HepG2 (cell line): ENCODE data around the gene KCNT2. TPM values are rescaled to one million over a fixed set of nuclear protein-coding genes. Genes with fewer than 3 reads are reported as not detected.

ENCODE experiments used
- ASH2L ChIP-seq: fragments of 300-600, 200-600 bp; sonication (generic); IDR thresholded peaks from 2 replicates; pipeline ENCODE4 v1.7.0; 2017; ENCODE audit warnings: low read depth, mild to moderate bottlenecking, moderate library complexity, mixed read lengths, low read length; ENCODE audit not compliant: insufficient read length
- HOXD1 ChIP-seq: sonication (generic); formaldehyde crosslinking; IDR thresholded peaks from 2 replicates; pipeline ENCODE4 v1.5.0; 2020; ENCODE audit warnings: missing genetic modification reagents
- KDM3A ChIP-seq: IDR thresholded peaks from 2 replicates; pipeline ENCODE4 v1.6.1; 2018; ENCODE audit warnings: low read depth, missing compliant biosample characterization
- KDM5A ChIP-seq: fragments of 200-600 bp; sonication (generic); IDR thresholded peaks from 2 replicates; pipeline ENCODE4 v1.7.0; 2018; ENCODE audit warnings: antibody characterized with exemption, mild to moderate bottlenecking, low read length, borderline replicate concordance
- MIXL1 ChIP-seq: IDR thresholded peaks from 2 replicates; pipeline ENCODE4 v1.6.1; 2016
- ZBTB21 ChIP-seq: sonication (generic); formaldehyde crosslinking; IDR thresholded peaks from 2 replicates; pipeline ENCODE4 v1.4.0; 2020; ENCODE audit warnings: missing genetic modification reagents
- ZNF101 ChIP-seq: sonication (generic); formaldehyde crosslinking; IDR thresholded peaks from 2 replicates; pipeline ENCODE4 v1.4.0; 2020; ENCODE audit warnings: mild to moderate bottlenecking, low read depth, missing genetic modification reagents, borderline replicate concordance
- ZNF652 ChIP-seq: IDR thresholded peaks from 2 replicates; pipeline ENCODE4 v1.6.1; 2016; ENCODE audit warnings: low read depth, borderline replicate concordance
- ZNF724P ChIP-seq: sonication (generic); formaldehyde crosslinking; IDR thresholded peaks from 2 replicates; pipeline ENCODE4 v1.8.0; 2022; ENCODE audit warnings: missing genetic modification reagents, borderline replicate concordance
- ZNF781 ChIP-seq: sonication (generic); formaldehyde crosslinking; IDR thresholded peaks from 2 replicates; pipeline ENCODE4 v1.5.1; 2020; ENCODE audit warnings: borderline replicate concordance, mild to moderate bottlenecking, missing genetic modification reagents; ENCODE audit errors: not compliant biosample characterization
- ZNF816 ChIP-seq: sonication (generic); formaldehyde crosslinking; IDR thresholded peaks from 2 replicates; pipeline ENCODE4 v1.8.0; 2022; ENCODE audit warnings: missing genetic modification reagents, mild to moderate bottlenecking, borderline replicate concordance
- polyA plus RNA-seq, 8 experiments: library from polyadenylated mRNA; depleted of rRNA in 3 of 8; stranded (reverse) in 7 of 8; unstranded in 1 of 8; fragments of >200 nt; fragmentation: Illumina TruSeq in 4 of 8; extraction: Trizol in 4 of 8; gene quantifications; 2 replicates each; pipeline versions ENCODE4 v1.2.1 to v1.2.3, GENCODE V29; 2011 to 2016; ENCODE audit warnings: low read depth in 4 of 8, missing spikeins in 1 of 8, mixed read lengths in 1 of 8; ENCODE audit not compliant: insufficient read depth in 1 of 8
- total RNA-seq, 5 experiments: library from RNA; depleted of rRNA; stranded (reverse); fragments of >200 nt; fragmentation: Illumina TruSeq; extraction: Trizol; gene quantifications; 2 replicates each; pipeline ENCODE4 v1.2.3, GENCODE V29; 2016; ENCODE audit warnings: low read depth in 1 of 5
- TF ChIP-seq, protein P1 (sequence below): sonication (generic); formaldehyde crosslinking; IDR thresholded peaks from 2 replicates; pipeline ENCODE4 v1.5.1; 2020; ENCODE audit warnings: mild to moderate bottlenecking, moderate library complexity, missing genetic modification reagents
- TF ChIP-seq, protein P2 (sequence below): sonication (generic); formaldehyde crosslinking; IDR thresholded peaks from 2 replicates; pipeline ENCODE4 v1.4.0; 2020; ENCODE audit warnings: missing genetic modification reagents
- TF ChIP-seq, protein P3 (sequence below): sonication (generic); formaldehyde crosslinking; IDR thresholded peaks from 2 replicates; pipeline ENCODE4 v1.8.0; 2022; ENCODE audit warnings: missing genetic modification reagents, low read depth, mild to moderate bottlenecking, borderline replicate concordance
- TF ChIP-seq, protein P4 (sequence below): sonication (generic); formaldehyde crosslinking; IDR thresholded peaks from 2 replicates; pipeline ENCODE4 v1.9.0; 2021; ENCODE audit warnings: mild to moderate bottlenecking, missing genetic modification reagents

The KCNT2 gene
- total and polyA plus RNA-seq, 2 of the 13 experiments (the other 11 are each of a cell fraction or from before 2014, with no cell fraction given), result not detected

DNA sequence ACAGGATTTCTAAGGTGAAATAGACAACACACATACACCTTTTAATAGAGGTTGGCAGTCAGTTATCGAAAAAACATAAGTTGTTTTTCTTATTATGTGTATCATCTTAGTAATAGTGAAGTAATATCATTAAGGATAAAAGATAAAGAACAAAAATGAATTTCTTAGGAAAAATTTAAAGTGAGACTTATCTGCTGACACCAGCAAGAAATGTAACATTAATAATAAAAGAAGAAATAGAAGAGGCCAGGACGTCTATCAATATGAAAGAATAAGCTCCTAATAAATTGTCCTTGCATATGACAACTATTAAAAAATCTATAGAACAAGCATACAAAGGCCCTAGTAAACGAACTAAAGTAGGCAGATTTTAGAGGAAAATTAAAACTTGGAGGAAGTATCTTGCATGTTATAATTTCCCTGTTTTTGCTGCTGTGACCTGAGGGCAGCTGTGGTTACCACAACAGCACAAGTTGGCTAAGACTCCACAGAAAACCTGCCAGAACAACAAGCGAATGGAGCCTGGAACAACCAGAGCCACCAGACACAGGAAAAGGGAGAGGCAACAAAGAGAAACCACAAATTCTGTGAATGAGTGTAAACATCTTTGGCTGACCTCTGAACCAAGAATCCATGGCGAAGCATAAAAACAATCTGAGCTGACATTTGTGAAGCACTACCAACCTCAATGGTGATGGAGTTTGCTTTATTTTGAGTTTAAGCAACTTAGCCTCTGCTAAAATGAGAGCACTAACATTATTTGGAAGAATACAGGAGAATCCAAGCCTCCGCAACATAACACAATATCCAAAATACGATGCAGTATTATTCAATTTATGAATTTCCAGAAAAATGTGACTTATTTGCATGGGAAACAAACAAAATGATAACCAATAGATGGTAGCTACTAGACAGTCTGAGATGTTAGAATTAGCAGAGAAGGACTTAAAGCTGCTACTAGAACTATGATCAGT is 207.5 kb downstream of the KCNT2 start (continued):
- TF ChIP-seq, protein P1, sequence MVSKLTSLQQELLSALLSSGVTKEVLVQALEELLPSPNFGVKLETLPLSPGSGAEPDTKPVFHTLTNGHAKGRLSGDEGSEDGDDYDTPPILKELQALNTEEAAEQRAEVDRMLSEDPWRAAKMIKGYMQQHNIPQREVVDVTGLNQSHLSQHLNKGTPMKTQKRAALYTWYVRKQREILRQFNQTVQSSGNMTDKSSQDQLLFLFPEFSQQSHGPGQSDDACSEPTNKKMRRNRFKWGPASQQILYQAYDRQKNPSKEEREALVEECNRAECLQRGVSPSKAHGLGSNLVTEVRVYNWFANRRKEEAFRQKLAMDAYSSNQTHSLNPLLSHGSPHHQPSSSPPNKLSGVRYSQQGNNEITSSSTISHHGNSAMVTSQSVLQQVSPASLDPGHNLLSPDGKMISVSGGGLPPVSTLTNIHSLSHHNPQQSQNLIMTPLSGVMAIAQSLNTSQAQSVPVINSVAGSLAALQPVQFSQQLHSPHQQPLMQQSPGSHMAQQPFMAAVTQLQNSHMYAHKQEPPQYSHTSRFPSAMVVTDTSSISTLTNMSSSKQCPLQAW (CRISPR knock-in tag), result peak; percentile 61; the same call in 1 of the 2 replicates
- TF ChIP-seq HOXD1 (CRISPR knock-in tag) (no peak; the same call in 1 of the 2 replicates), KDM3A (CRISPR knock-in tag) (no peak), ZNF781 (CRISPR knock-in tag) (no peak), ZBTB21 (CRISPR knock-in tag) (no peak), ZNF652 (CRISPR knock-in tag) (no peak), ZNF724P (CRISPR knock-in tag) (no peak), ZNF816 (CRISPR knock-in tag) (no peak), MIXL1 (CRISPR knock-in tag) (0 out of 2 replicates have a peak, but pooled peaks have one; percentile 52), ZNF101 (0 out of 2 replicates have a peak, but pooled peaks have one; percentile 29), KDM5A (no peak), ASH2L (peak; percentile 83)
- TF ChIP-seq, protein P2, sequence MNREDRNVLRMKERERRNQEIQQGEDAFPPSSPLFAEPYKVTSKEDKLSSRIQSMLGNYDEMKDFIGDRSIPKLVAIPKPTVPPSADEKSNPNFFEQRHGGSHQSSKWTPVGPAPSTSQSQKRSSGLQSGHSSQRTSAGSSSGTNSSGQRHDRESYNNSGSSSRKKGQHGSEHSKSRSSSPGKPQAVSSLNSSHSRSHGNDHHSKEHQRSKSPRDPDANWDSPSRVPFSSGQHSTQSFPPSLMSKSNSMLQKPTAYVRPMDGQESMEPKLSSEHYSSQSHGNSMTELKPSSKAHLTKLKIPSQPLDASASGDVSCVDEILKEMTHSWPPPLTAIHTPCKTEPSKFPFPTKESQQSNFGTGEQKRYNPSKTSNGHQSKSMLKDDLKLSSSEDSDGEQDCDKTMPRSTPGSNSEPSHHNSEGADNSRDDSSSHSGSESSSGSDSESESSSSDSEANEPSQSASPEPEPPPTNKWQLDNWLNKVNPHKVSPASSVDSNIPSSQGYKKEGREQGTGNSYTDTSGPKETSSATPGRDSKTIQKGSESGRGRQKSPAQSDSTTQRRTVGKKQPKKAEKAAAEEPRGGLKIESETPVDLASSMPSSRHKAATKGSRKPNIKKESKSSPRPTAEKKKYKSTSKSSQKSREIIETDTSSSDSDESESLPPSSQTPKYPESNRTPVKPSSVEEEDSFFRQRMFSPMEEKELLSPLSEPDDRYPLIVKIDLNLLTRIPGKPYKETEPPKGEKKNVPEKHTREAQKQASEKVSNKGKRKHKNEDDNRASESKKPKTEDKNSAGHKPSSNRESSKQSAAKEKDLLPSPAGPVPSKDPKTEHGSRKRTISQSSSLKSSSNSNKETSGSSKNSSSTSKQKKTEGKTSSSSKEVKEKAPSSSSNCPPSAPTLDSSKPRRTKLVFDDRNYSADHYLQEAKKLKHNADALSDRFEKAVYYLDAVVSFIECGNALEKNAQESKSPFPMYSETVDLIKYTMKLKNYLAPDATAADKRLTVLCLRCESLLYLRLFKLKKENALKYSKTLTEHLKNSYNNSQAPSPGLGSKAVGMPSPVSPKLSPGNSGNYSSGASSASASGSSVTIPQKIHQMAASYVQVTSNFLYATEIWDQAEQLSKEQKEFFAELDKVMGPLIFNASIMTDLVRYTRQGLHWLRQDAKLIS (CRISPR knock-in tag), result no peak
- TF ChIP-seq, protein P3, sequence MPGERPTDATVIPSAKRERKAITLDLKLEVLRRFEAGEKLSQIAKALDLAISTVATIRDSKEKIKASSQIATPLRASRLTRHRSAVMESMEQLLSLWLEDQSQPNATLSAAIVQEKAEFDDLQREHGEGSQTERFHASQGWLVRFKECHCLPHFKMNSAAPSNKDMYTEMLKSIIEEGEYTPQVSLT (CRISPR knock-in tag), result no peak
- TF ChIP-seq, protein P4, sequence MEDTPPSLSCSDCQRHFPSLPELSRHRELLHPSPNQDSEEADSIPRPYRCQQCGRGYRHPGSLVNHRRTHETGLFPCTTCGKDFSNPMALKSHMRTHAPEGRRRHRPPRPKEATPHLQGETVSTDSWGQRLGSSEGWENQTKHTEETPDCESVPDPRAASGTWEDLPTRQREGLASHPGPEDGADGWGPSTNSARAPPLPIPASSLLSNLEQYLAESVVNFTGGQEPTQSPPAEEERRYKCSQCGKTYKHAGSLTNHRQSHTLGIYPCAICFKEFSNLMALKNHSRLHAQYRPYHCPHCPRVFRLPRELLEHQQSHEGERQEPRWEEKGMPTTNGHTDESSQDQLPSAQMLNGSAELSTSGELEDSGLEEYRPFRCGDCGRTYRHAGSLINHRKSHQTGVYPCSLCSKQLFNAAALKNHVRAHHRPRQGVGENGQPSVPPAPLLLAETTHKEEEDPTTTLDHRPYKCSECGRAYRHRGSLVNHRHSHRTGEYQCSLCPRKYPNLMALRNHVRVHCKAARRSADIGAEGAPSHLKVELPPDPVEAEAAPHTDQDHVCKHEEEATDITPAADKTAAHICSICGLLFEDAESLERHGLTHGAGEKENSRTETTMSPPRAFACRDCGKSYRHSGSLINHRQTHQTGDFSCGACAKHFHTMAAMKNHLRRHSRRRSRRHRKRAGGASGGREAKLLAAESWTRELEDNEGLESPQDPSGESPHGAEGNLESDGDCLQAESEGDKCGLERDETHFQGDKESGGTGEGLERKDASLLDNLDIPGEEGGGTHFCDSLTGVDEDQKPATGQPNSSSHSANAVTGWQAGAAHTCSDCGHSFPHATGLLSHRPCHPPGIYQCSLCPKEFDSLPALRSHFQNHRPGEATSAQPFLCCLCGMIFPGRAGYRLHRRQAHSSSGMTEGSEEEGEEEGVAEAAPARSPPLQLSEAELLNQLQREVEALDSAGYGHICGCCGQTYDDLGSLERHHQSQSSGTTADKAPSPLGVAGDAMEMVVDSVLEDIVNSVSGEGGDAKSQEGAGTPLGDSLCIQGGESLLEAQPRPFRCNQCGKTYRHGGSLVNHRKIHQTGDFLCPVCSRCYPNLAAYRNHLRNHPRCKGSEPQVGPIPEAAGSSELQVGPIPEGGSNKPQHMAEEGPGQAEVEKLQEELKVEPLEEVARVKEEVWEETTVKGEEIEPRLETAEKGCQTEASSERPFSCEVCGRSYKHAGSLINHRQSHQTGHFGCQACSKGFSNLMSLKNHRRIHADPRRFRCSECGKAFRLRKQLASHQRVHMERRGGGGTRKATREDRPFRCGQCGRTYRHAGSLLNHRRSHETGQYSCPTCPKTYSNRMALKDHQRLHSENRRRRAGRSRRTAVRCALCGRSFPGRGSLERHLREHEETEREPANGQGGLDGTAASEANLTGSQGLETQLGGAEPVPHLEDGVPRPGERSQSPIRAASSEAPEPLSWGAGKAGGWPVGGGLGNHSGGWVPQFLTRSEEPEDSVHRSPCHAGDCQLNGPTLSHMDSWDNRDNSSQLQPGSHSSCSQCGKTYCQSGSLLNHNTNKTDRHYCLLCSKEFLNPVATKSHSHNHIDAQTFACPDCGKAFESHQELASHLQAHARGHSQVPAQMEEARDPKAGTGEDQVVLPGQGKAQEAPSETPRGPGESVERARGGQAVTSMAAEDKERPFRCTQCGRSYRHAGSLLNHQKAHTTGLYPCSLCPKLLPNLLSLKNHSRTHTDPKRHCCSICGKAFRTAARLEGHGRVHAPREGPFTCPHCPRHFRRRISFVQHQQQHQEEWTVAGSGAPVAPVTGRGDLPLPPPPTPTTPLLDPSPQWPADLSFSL, result peak; percentile 83
